Neutrophil (primary cell): ENCODE data around the gene ABLIM2.

ENCODE experiments used
- H3K27ac ChIP-seq: fragments of 200-600 bp; sonication (generic); 2 replicates; pipeline ENCODE4 v1.5.1; 2016; ENCODE audit warnings: mild to moderate bottlenecking, moderate library complexity
- H3K27me3 ChIP-seq: fragments of 200-600 bp; sonication (generic); 2 replicates; pipeline ENCODE4 v1.6.0; 2016; ENCODE audit warnings: mild to moderate bottlenecking
- H3K36me3 ChIP-seq: fragments of 200-600 bp; sonication (generic); 2 replicates; pipeline ENCODE4 v1.5.1; 2017
- H3K4me1 ChIP-seq, 2 experiments: fragments of 200-600 bp in 1 of 2; sonication (generic) in 1 of 2; 1 replicate in 1 of 2; 2 replicates in 1 of 2; pipeline versions ENCODE4 v1.5.1 to v1.6.1; 2013 to 2016; ENCODE audit warnings: low read depth in 1 of 2, low read length in 1 of 2, mild to moderate bottlenecking in 1 of 2, moderate library complexity in 1 of 2; ENCODE audit not compliant: control insufficient read depth in 1 of 2, insufficient read depth in 1 of 2
- H3K4me3 ChIP-seq, 2 experiments: fragments of 200-600 bp in 1 of 2; sonication (generic) in 1 of 2; 1 replicate in 1 of 2; 2 replicates in 1 of 2; pipeline ENCODE4 v1.5.1; 2013 to 2016; ENCODE audit warnings: low read depth in 1 of 2, low read length in 1 of 2, mild to moderate bottlenecking in 1 of 2, moderate library complexity in 1 of 2
- H3K9me3 ChIP-seq: fragments of 200-600 bp; sonication (generic); 2 replicates; pipeline ENCODE4 v1.5.1; 2016
- TF ChIP-seq, protein P1 (sequence below): fragments of 200-600 bp; sonication (generic); IDR thresholded peaks from 2 replicates; pipeline ENCODE4 v1.5.1; 2016; ENCODE audit warnings: antibody characterized with exemption

Gene ABLIM2

DNA sequence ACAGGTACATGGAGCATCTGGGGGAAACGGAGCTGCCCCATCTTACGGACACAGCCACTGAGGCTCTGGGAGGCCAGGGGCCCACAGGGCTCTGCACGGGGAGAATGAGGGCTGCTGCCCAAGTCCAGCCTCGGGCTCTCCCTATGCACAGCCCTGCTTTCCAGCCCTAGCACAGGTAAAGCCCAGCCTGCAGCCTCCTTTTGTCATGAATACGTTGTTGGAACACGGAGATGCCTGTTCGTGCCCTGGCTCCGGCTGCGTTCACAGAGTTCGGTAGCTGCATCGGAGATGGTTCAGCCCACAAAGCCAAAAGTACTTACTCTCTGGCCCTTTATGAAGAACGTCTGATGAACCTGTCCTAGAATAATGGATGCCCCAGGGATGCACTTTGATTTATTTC, 150.2 kb downstream of the ABLIM2 start:
- Histone ChIP-seq H3K27me3 (peaks cover 13% of the 10 kb centered on the region), H3K4me1 (no peaks in the 10 kb centered on the region), H3K36me3 (no peaks in the 10 kb centered on the region), H3K27ac (no peak overlapping the region), H3K9me3 (no peaks in the 10 kb centered on the region), H3K4me3 (no peak overlapping the region)
- TF ChIP-seq, protein P1, sequence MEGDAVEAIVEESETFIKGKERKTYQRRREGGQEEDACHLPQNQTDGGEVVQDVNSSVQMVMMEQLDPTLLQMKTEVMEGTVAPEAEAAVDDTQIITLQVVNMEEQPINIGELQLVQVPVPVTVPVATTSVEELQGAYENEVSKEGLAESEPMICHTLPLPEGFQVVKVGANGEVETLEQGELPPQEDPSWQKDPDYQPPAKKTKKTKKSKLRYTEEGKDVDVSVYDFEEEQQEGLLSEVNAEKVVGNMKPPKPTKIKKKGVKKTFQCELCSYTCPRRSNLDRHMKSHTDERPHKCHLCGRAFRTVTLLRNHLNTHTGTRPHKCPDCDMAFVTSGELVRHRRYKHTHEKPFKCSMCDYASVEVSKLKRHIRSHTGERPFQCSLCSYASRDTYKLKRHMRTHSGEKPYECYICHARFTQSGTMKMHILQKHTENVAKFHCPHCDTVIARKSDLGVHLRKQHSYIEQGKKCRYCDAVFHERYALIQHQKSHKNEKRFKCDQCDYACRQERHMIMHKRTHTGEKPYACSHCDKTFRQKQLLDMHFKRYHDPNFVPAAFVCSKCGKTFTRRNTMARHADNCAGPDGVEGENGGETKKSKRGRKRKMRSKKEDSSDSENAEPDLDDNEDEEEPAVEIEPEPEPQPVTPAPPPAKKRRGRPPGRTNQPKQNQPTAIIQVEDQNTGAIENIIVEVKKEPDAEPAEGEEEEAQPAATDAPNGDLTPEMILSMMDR: no peak

DNA sequence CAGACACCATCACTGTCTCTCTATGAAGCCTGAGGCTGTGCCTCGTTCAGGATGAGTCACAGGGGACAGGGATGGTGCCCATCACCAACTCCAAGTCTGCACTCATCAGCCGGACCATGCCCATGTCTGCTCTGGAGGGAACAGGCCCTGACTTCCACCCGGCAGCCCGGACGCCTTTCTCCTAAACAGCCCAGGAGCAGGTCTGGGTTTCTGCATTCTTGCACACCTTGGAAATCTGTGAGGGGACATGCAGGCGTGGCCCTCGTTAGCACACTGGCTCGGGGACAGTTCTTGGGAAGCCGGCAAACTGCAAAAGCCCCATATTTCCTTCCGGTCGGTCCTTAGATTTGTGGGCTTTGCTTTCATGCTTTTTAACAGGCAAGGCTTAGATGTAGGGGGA, 151.0 kb downstream of the ABLIM2 start:
- Histone ChIP-seq H3K9me3 (no peaks in the 10 kb centered on the region), H3K36me3 (no peaks in the 10 kb centered on the region), H3K4me1 (no peaks in the 10 kb centered on the region), H3K4me3 (no peak overlapping the region), H3K27me3 (peaks cover 13% of the 10 kb centered on the region), H3K27ac (no peak overlapping the region)
- TF ChIP-seq, protein P1: no peak

DNA sequence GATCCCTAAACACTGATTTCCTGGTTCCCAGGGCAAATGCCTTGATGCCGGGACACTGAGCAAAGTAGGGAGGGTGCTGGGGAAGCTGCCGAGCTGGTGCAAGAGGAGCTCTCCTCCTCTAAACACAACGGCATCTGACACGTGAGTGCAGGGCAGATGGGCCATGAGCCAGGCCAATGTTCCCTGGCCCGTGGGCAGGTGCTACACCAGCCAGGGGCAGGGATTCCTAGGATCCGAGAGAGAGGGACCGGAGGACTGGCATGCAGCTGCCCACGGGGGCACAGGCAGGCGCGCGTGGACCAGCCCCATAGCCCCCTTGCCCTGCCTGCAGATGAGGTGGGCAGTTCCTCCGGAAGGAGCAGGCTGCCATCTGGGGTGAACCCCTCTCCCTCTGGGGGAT, 152.1 kb downstream of the ABLIM2 start:
- H3K27ac ChIP-seq: no peak overlapping the region
- H3K4me1 ChIP-seq: no peaks in the 10 kb centered on the region
- H3K4me3 ChIP-seq: no peak overlapping the region
- TF ChIP-seq, protein P1: no peak
- no peaks in the 10 kb centered on the region for H3K9me3 ChIP-seq
- peaks cover 13% of the 10 kb centered on the region for H3K27me3 ChIP-seq
- H3K36me3 ChIP-seq: no peaks in the 10 kb centered on the region

DNA sequence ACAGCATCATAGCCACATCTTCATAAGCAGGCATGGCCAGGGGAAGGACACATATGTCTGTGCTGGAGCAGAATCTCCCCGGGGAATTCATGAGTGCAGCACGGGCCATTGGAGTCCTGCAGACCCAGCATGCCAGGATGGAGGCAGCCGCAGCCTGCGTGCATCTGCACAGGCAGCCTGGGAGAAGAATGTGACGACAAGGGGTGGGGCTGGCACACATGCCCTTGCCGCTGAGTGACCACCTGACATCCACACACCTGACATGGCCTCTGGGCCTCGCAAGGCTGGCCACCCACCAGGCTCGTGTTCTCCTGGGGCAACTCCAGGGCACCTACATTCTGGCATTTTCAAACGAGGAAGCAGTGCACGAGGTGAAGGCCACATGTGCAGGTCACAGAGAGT, 152.8 kb downstream of the ABLIM2 start:
- H3K4me3 ChIP-seq: no peak overlapping the region
- no peaks in the 10 kb centered on the region for H3K4me1 ChIP-seq
- no peaks in the 10 kb centered on the region for H3K9me3 ChIP-seq
- no peaks in the 10 kb centered on the region for H3K36me3 ChIP-seq
- H3K27me3 ChIP-seq: peaks cover 13% of the 10 kb centered on the region
- H3K27ac ChIP-seq: no peak overlapping the region
- TF ChIP-seq, protein P1: no peak

DNA sequence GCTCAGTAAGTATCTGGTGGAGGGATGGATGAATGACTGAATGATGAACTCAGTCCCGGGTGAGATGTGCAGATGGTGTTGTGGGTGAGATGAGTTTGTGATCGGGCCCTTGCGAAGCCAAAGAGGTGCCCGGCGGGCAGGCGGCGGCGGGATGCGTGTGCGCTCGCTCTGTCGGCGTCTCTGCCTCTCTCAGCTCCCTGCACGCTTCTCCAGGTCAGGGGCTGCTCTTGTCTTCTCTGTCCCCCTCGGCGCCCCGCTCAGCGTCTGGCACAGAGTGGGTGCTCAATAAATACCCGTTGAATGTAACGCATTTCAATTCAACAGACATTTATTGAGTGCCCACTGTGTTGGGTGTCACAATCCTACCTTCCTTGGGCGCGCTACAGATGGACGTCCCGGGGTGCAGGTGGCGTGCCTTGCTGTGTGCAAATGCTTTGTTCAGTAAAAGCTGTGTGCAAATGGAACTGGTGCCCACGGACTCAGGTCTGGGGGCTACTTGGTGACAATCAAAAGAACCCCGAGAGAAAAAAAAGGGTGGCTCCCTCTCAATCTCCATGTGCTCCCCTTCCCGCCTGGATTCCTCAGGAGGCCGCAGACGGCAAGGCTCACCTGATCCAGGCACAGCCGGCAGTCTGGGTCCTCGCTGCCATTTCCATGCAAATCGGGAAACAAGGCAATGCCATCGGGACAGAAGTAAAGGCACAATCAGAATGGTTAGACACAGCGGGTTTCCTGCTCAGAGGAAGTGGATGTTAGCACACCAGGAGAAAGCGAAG, 153.4 kb downstream of the ABLIM2 start:
- Histone ChIP-seq H3K4me1 (no peaks in the 10 kb centered on the region), H3K27ac (no peak overlapping the region), H3K9me3 (no peaks in the 10 kb centered on the region), H3K4me3 (no peak overlapping the region), H3K27me3 (peaks cover 10% of the 10 kb centered on the region), H3K36me3 (no peaks in the 10 kb centered on the region)
- TF ChIP-seq, protein P1: no peak
